A673 (cell line): ENCODE data around the gene CA5B. TPM values are rescaled to one million over a fixed set of nuclear protein-coding genes. Genes with fewer than 3 reads are reported as not detected.

Experiments
- BruUV-seq: library from RNA; stranded (reverse); fragments of 400-500 nt; replicated peaks from 2 replicates; lab custom pipeline; 2021; lab: Mats Ljungman, UMichigan
- CTCF ChIA-PET: fragments of 300-600 bp; sonication (Branson Sonifier 250); formaldehyde crosslinking; loops from one replicate; lab custom pipeline; 2022; ENCODE audit warnings: antibody characterized with exemption; lab: Charles Lee
- POLR2A ChIA-PET: fragments of 300-600 bp; sonication (Branson Sonifier 250); formaldehyde crosslinking; loops from one replicate; lab custom pipeline; 2022; ENCODE audit warnings: antibody characterized with exemption; ENCODE audit not compliant: low non-redundant PET; lab: Charles Lee
- DNase-seq: peaks from one replicate; pipeline ENCODE4 v3.0.0-alpha.2; 2015; ENCODE audit warnings: low spot score
- H3K27ac ChIP-seq: fragments of 200-600 bp; sonication (generic); 2 replicates; pipeline ENCODE4 v1.5.1; 2016; ENCODE audit warnings: mixed run types, low read depth, mild to moderate bottlenecking, mixed read lengths, antibody characterized with exemption, low read length; ENCODE audit not compliant: poor library complexity, severe bottlenecking
- H3K27me3 ChIP-seq: fragments of 200-600 bp; sonication (generic); replicated peaks from 2 replicates; pipeline ENCODE4 v1.6.1; 2017; ENCODE audit warnings: mixed run types, low read depth, mild to moderate bottlenecking, mixed read lengths, antibody characterized with exemption, low read length; ENCODE audit not compliant: insufficient read depth, poor library complexity
- H3K36me3 ChIP-seq: fragments of 200-600 bp; sonication (generic); 2 replicates; pipeline ENCODE4 v1.6.1; 2016; ENCODE audit warnings: mixed run types, mild to moderate bottlenecking, mixed read lengths, antibody characterized with exemption, low read length; ENCODE audit not compliant: insufficient read depth, poor library complexity, severe bottlenecking
- H3K4me1 ChIP-seq: fragments of 200-600 bp; sonication (generic); 2 replicates; pipeline ENCODE4 v1.6.1; 2017; ENCODE audit warnings: mixed run types, mild to moderate bottlenecking, mixed read lengths, antibody characterized with exemption, low read length; ENCODE audit not compliant: insufficient read depth, poor library complexity, severe bottlenecking
- H3K4me3 ChIP-seq: fragments of 200-600 bp; sonication (generic); 2 replicates; pipeline ENCODE4 v1.5.1; 2016; ENCODE audit warnings: low read depth, mixed run types, mild to moderate bottlenecking, mixed read lengths, low read length; ENCODE audit not compliant: poor library complexity, severe bottlenecking
- H3K9me3 ChIP-seq: fragments of 200-600 bp; sonication (generic); 2 replicates; pipeline ENCODE4 v1.6.1; 2016; ENCODE audit warnings: mixed run types, low read depth, mild to moderate bottlenecking, mixed read lengths, antibody characterized with exemption, low read length; ENCODE audit not compliant: poor library complexity, severe bottlenecking
- EZH2 ChIP-seq: fragments of 200-600 bp; sonication (generic); IDR thresholded peaks from 2 replicates; pipeline ENCODE4 v1.6.1; 2017; ENCODE audit warnings: borderline replicate concordance, low read depth, mild to moderate bottlenecking, mixed read lengths, antibody characterized with exemption, low read length; ENCODE audit not compliant: poor library complexity, severe bottlenecking
- intact Hi-C: fragments of 100-400 bp; cut with micrococcal nuclease; formaldehyde crosslinking; loops from one replicate; pipeline ENCODE4 v1.10.0; 2022; ENCODE audit not compliant: unreplicated experiment
- total RNA-seq: library from RNA; stranded (reverse); gene quantifications from 2 replicates; pipeline ENCODE4 v1.2.3, GENCODE V29; 2021
- TF ChIP-seq, protein P1 (sequence below): fragments of 300-800, 200-600 bp; sonication (generic); conservative IDR thresholded peaks from 2 replicates; pipeline ENCODE4 v1.5.1; 2017; ENCODE audit warnings: low read depth, mild to moderate bottlenecking, antibody characterized with exemption, low read length, moderate library complexity, mixed read lengths

The CA5B gene
- total RNA-seq, 1 experiment from 2014 or later = 9.4 TPM

DNA sequence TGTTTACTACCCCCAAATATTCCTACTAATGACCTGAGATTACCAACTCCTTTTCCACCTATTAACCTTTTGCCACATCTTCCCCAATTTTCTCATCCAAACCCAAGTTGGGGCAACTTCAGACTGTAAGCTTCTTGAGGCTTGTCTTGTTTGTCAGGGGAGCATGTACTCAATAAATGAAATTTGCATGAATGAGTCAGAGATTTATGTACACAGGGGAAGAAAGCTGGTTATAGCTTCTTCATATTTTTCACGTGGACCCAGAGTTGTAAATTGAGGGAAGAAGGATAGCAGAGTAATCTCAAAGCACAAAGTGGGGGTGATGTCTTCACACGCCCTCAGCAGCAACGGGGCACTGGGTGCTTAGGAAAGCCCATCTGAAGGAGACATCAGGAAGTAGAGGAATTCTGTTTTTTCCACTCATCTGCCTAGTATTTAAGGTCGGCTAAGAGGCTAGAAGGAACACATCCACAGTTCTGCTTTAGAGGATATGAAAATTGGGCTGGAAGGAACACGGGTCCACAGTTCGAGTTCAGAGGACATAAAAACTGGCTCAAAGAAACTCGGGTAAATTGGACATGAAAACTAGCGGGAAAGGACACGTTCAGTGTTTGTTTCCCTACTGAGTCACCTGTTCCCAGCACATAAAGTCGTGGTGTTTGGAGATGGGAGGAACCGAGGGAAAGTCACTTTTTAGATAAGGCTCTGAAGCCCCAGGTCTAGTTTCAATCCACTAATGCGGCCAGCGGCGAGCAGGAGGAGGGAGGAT is 696 bp upstream of the CA5B start:
- CTCF ChIA-PET = interaction anchor here (0.6 kb wide), 1 partner anchor 68 kb away, joined by 3 read pairs; no protein-coding TSS in a partner anchor
- no peaks in the 10 kb centered on the region for H3K27me3 ChIP-seq
- no peaks in the 10 kb centered on the region for H3K36me3 ChIP-seq
- H3K27ac ChIP-seq = no peak overlapping the region
- no peaks in the 10 kb centered on the region for H3K9me3 ChIP-seq
- intact Hi-C loops = no loop called here
- H3K4me1 ChIP-seq = no peaks in the 10 kb centered on the region
- no TSS peak for BruUV-seq
- POLR2A ChIA-PET = no interaction called here
- H3K4me3 ChIP-seq = peak overlapping the region; percentile 43
- DNase-seq = no peak
- TF ChIP-seq, protein P1, sequence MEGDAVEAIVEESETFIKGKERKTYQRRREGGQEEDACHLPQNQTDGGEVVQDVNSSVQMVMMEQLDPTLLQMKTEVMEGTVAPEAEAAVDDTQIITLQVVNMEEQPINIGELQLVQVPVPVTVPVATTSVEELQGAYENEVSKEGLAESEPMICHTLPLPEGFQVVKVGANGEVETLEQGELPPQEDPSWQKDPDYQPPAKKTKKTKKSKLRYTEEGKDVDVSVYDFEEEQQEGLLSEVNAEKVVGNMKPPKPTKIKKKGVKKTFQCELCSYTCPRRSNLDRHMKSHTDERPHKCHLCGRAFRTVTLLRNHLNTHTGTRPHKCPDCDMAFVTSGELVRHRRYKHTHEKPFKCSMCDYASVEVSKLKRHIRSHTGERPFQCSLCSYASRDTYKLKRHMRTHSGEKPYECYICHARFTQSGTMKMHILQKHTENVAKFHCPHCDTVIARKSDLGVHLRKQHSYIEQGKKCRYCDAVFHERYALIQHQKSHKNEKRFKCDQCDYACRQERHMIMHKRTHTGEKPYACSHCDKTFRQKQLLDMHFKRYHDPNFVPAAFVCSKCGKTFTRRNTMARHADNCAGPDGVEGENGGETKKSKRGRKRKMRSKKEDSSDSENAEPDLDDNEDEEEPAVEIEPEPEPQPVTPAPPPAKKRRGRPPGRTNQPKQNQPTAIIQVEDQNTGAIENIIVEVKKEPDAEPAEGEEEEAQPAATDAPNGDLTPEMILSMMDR = no peak
- no peak for TF ChIP-seq EZH2

DNA sequence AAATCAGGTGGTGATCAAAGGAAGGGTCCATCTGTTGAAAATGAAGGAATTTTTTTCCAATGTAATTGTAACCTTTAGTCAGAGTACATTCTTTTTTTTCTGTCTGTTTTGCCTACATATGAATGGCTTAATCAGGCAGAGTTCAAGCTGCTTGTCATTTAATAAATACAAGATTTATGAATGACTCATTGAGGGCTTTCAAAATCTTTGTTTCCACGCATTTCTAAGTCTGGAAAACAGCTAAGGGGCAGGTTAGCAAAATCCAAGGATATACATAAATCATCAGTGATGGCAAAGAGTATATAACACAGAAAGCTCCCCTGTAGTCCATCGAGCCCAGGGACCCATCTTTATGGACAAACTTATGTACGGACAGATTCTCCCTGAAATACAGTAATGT is 1.8 kb downstream of the CA5B start:
- TF ChIP-seq EZH2 = no peak
- TF ChIP-seq, protein P1 = no peak
- intact Hi-C loops = no loop called here
- H3K27me3 ChIP-seq = no peaks in the 10 kb centered on the region
- H3K4me1 ChIP-seq = no peaks in the 10 kb centered on the region
- CTCF ChIA-PET = no interaction called here
- no TSS peak for BruUV-seq
- no peaks in the 10 kb centered on the region for H3K9me3 ChIP-seq
- DNase-seq = no peak
- no peak overlapping the region for H3K4me3 ChIP-seq
- no peak overlapping the region for H3K27ac ChIP-seq
- H3K36me3 ChIP-seq = no peaks in the 10 kb centered on the region
- POLR2A ChIA-PET = no interaction called here

DNA sequence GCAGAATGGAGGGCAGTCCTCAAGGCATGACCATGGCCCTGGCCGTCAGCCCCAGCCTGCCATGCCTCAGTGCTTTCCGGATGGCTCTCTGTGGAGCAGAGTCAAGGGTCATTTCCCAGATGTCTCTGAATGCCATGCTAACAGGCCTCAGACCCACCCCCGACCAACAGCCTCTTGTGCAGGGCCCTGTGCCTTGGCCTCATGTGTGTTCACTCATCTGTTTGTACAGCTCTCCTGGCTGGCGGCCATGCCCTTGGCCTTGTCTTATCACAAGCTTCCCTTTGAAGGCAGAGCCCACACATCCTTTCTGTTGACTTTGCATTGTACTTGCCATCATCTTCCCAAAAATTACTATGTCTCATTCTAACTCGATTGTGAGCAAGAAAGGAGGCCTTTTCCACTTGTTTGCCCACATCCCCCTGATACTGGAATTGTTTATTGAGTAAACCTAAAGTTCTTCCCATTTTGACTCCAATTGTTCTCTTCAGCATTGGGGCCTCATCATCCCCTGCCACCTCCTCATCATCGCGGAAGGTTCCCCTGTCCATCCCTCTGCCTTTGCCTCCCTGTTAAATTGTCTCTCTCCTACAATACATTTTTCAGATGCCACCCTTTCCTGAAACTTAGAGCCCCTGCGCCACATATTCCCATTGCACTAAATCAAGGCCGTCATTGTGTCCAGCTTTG is 6.3 kb downstream of the CA5B start:
- intact Hi-C loops = no loop called here
- no peaks in the 10 kb centered on the region for H3K4me1 ChIP-seq
- no peak overlapping the region for H3K27ac ChIP-seq
- H3K27me3 ChIP-seq = no peaks in the 10 kb centered on the region
- CTCF ChIA-PET = no interaction called here
- POLR2A ChIA-PET = no interaction called here
- no peak for DNase-seq
- H3K9me3 ChIP-seq = no peaks in the 10 kb centered on the region
- H3K36me3 ChIP-seq = no peaks in the 10 kb centered on the region
- no peak overlapping the region for H3K4me3 ChIP-seq
- TF ChIP-seq, protein P1 = no peak
- no peak for TF ChIP-seq EZH2
- no TSS peak for BruUV-seq
